Measurements from ENCODE around the gene ADCY6.
A peak's percentile ranks its signal among the peaks of the same experiment; 100 is the strongest.

Gene ADCY6

DNA sequence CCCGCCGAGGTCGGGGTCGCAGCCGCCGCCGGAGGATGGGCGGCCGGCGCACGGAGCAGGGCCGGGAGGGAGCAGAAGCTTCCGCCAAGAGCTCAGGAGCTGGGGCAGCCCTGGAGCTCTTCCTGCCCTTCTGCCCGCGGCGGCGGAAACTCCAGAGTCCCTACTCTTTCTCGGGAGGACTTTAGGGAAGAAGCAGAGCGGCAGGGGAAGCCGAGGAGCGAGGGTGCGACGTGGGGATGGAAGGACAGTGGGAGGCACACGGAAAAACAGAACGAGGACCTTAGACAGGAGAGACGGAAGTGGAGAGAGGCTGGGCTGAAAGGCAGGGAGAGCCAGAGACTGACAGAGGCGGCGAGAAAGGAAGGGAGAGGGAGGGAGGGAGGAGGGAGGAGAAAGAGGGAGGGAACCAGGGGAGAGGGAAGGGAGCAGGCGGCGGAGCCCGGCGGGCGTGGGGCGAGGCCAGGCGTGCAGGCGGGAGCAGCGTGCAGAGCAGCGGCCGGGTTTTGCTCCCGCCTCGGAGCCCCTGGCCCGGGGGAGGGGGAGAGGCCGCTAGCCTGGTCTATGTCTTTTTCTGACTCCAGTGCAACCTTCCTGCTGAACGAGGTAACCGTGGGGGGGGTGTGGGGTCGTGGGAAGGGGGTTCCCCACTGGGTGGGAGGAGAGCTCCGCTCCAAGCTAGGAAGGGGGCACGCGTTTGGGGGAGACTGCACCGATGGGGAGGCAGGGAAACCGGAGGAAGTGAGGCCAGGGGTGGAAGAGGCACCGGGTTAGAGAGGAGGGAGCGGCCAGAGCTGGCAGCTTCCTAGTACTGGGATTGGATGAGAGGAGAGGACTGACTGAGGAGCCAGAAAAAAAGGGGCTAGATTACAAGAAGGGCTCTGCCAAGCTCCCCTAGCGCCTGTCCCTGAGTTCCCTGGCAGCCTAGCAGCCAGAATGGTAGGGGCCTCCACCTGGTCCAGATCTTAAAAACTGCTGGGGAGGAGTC lies 26.5 kb upstream of the ADCY6 start:
- peaks cover 6 to 47% (median 35%) of the 10 kb centered on the region in 5 donors for H3K4me1 ChIP-seq (ENCODE audit: control insufficient read depth in 5 of 5, insufficient read depth in 5 of 5, low read length in 5 of 5)
- H3K4me3 ChIP-seq (ENCODE audit: low read depth in 1 of 5, low read length in 5 of 5) = peak overlapping the region; percentile 70 to 95 (median 88)
- H3K9me3 ChIP-seq (ENCODE audit: control insufficient read depth in 5 of 5, low read length in 5 of 5) = no peaks in the 10 kb centered on the region
- H3K36me3 ChIP-seq (ENCODE audit: control insufficient read depth in 5 of 5, insufficient read depth in 5 of 5, low read length in 5 of 5) = no peaks in the 10 kb centered on the region
- peak overlapping the region; percentile 56 to 90 (median 76) for H3K9ac ChIP-seq (ENCODE audit: low read length in 5 of 5)
- peaks cover 0 to 11% (median 2%) of the 10 kb centered on the region in 5 donors for H3K27me3 ChIP-seq (ENCODE audit: control insufficient read depth in 5 of 5, insufficient read depth in 4 of 5, low read length in 5 of 5)
- peak overlapping the region; percentile 86 for H3K27ac ChIP-seq (ENCODE audit: low read depth, low read length)

GRCh38 chr12:48814262-48815125 lies 25.6 kb upstream of the ADCY6 start:
- H3K4me3 ChIP-seq (ENCODE audit: low read depth in 1 of 5, low read length in 5 of 5) = peak overlapping the region; percentile 70 to 89 (median 77)
- peak overlapping the region; percentile 86 for H3K27ac ChIP-seq (ENCODE audit: low read depth, low read length)
- no peaks in the 10 kb centered on the region for H3K36me3 ChIP-seq (ENCODE audit: control insufficient read depth in 5 of 5, insufficient read depth in 5 of 5, low read length in 5 of 5)
- peaks cover 6 to 47% (median 35%) of the 10 kb centered on the region in 5 donors for H3K4me1 ChIP-seq (ENCODE audit: control insufficient read depth in 5 of 5, insufficient read depth in 5 of 5, low read length in 5 of 5)
- H3K9me3 ChIP-seq (ENCODE audit: control insufficient read depth in 5 of 5, low read length in 5 of 5) = no peaks in the 10 kb centered on the region
- H3K27me3 ChIP-seq (ENCODE audit: control insufficient read depth in 5 of 5, insufficient read depth in 4 of 5, low read length in 5 of 5) = peaks cover 0 to 11% (median 2%) of the 10 kb centered on the region in 5 donors
- peak overlapping the region in 4 of 5 donors; percentile 66 to 90 (median 82) for H3K9ac ChIP-seq (ENCODE audit: low read length in 5 of 5)

GRCh38 chr12:48813465-48814261 lies 24.8 kb upstream of the ADCY6 start:
- H3K36me3 ChIP-seq (ENCODE audit: control insufficient read depth in 5 of 5, insufficient read depth in 5 of 5, low read length in 5 of 5) = no peaks in the 10 kb centered on the region
- H3K27ac ChIP-seq (ENCODE audit: low read depth, low read length) = peak overlapping the region; percentile 57
- H3K9ac ChIP-seq (ENCODE audit: low read length in 5 of 5) = peak overlapping the region in 4 of 5 donors; percentile 61 to 90 (median 82)
- H3K9me3 ChIP-seq (ENCODE audit: control insufficient read depth in 5 of 5, low read length in 5 of 5) = no peaks in the 10 kb centered on the region
- peaks cover 6 to 42% (median 31%) of the 10 kb centered on the region in 5 donors for H3K4me1 ChIP-seq (ENCODE audit: control insufficient read depth in 5 of 5, insufficient read depth in 5 of 5, low read length in 5 of 5)
- peak overlapping the region; percentile 70 to 89 (median 77) for H3K4me3 ChIP-seq (ENCODE audit: low read depth in 1 of 5, low read length in 5 of 5)
- peaks cover 0 to 11% (median 2%) of the 10 kb centered on the region in 5 donors for H3K27me3 ChIP-seq (ENCODE audit: control insufficient read depth in 5 of 5, insufficient read depth in 4 of 5, low read length in 5 of 5)

GRCh38 chr12:48812389-48812788 lies 23.5 kb upstream of the ADCY6 start:
- no peaks in the 10 kb centered on the region for H3K36me3 ChIP-seq (ENCODE audit: control insufficient read depth in 5 of 5, insufficient read depth in 5 of 5, low read length in 5 of 5)
- H3K27me3 ChIP-seq (ENCODE audit: control insufficient read depth in 5 of 5, insufficient read depth in 4 of 5, low read length in 5 of 5) = peaks cover 0 to 5% (median 1%) of the 10 kb centered on the region in 5 donors
- peak overlapping the region in 1 of 5 donors; percentile 20 for H3K9ac ChIP-seq (ENCODE audit: low read length in 5 of 5)
- H3K4me3 ChIP-seq (ENCODE audit: low read depth in 1 of 5, low read length in 5 of 5) = no peak overlapping the region
- H3K9me3 ChIP-seq (ENCODE audit: control insufficient read depth in 5 of 5, low read length in 5 of 5) = no peaks in the 10 kb centered on the region
- H3K4me1 ChIP-seq (ENCODE audit: control insufficient read depth in 5 of 5, insufficient read depth in 5 of 5, low read length in 5 of 5) = peaks cover 3 to 32% (median 22%) of the 10 kb centered on the region in 5 donors
- H3K27ac ChIP-seq (ENCODE audit: low read depth, low read length) = no peak overlapping the region

DNA sequence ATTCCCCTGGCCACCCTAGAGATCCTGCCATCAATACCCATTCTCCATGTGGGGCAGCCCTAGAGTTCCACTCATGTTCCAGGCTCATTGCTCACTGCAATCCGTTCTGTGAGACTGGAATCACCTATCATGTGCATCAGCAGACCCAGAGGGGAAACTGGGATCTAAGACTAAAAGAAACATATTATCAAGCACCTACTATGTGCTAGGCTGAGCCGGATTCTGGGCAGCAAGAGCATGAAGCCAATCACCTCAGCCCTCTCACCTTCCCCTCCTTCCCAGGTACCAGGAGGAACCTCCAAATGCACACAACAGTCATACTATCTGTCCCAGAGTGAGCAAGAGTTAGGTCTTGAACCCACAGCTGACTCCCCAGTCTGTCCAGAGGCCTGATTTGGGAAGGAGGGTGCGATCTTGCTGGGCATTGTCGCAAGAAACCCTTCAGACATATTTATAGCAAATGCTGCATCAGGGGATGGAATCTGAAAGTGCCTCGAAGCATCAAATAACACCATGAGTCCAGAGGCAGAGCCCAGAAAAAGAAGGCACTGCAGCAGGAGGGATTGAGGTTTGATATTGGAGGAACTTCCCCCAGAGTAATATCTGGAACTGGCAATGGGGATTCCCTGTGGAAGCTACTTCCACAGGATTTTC lies 22.7 kb upstream of the ADCY6 start:
- no peaks in the 10 kb centered on the region for H3K36me3 ChIP-seq (ENCODE audit: control insufficient read depth in 5 of 5, insufficient read depth in 5 of 5, low read length in 5 of 5)
- no peak overlapping the region for H3K27ac ChIP-seq (ENCODE audit: low read depth, low read length)
- peaks cover 3 to 32% (median 22%) of the 10 kb centered on the region in 5 donors for H3K4me1 ChIP-seq (ENCODE audit: control insufficient read depth in 5 of 5, insufficient read depth in 5 of 5, low read length in 5 of 5)
- no peak overlapping the region for H3K9ac ChIP-seq (ENCODE audit: low read length in 5 of 5)
- H3K27me3 ChIP-seq (ENCODE audit: control insufficient read depth in 5 of 5, insufficient read depth in 4 of 5, low read length in 5 of 5) = no peaks in the 10 kb centered on the region
- no peak overlapping the region for H3K4me3 ChIP-seq (ENCODE audit: low read depth in 1 of 5, low read length in 5 of 5)
- H3K9me3 ChIP-seq (ENCODE audit: control insufficient read depth in 5 of 5, low read length in 5 of 5) = no peaks in the 10 kb centered on the region

GRCh38 chr12:48810903-48811431 lies 22.1 kb upstream of the ADCY6 start:
- no peak overlapping the region for H3K27ac ChIP-seq (ENCODE audit: low read depth, low read length)
- H3K27me3 ChIP-seq (ENCODE audit: control insufficient read depth in 5 of 5, insufficient read depth in 4 of 5, low read length in 5 of 5) = no peaks in the 10 kb centered on the region
- no peaks in the 10 kb centered on the region for H3K9me3 ChIP-seq (ENCODE audit: control insufficient read depth in 5 of 5, low read length in 5 of 5)
- H3K9ac ChIP-seq (ENCODE audit: low read length in 5 of 5) = no peak overlapping the region
- H3K4me1 ChIP-seq (ENCODE audit: control insufficient read depth in 5 of 5, insufficient read depth in 5 of 5, low read length in 5 of 5) = peaks cover 3 to 26% (median 17%) of the 10 kb centered on the region in 5 donors
- no peak overlapping the region for H3K4me3 ChIP-seq (ENCODE audit: low read depth in 1 of 5, low read length in 5 of 5)
- no peaks in the 10 kb centered on the region for H3K36me3 ChIP-seq (ENCODE audit: control insufficient read depth in 5 of 5, insufficient read depth in 5 of 5, low read length in 5 of 5)

GRCh38 chr12:48807981-48808380 lies 19.1 kb upstream of the ADCY6 start:
- Histone ChIP-seq H3K36me3 (ENCODE audit: control insufficient read depth in 5 of 5, insufficient read depth in 5 of 5, low read length in 5 of 5) (no peaks in the 10 kb centered on the region), H3K9me3 (ENCODE audit: control insufficient read depth in 5 of 5, low read length in 5 of 5) (no peaks in the 10 kb centered on the region), H3K4me1 (ENCODE audit: control insufficient read depth in 5 of 5, insufficient read depth in 5 of 5, low read length in 5 of 5) (no peaks in the 10 kb centered on the region), H3K27ac (ENCODE audit: low read depth, low read length) (no peak overlapping the region), H3K4me3 (ENCODE audit: low read depth in 1 of 5, low read length in 5 of 5) (no peak overlapping the region), H3K9ac (ENCODE audit: low read length in 5 of 5) (no peak overlapping the region), H3K27me3 (ENCODE audit: control insufficient read depth in 5 of 5, insufficient read depth in 4 of 5, low read length in 5 of 5) (no peaks in the 10 kb centered on the region)

DNA sequence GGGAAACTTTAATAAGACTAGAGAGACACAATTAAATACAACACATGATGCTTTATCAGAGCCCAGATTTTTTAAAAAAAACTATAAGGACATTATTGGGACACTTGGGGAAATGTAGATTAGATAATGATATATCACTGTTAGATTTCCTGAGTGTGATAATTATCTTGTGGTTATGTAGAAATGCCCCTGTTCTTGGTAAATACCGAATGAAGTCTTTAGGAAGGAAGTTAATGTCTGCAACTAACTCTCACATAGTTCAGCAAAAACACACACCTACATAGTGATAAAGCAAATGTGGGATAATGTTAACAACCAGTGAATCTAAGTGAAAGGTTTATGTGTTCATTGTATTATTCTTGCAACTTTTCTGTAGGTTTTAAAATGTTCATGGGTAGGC lies 14.8 kb upstream of the ADCY6 start:
- H3K36me3 ChIP-seq (ENCODE audit: control insufficient read depth in 5 of 5, insufficient read depth in 5 of 5, low read length in 5 of 5) = no peaks in the 10 kb centered on the region
- peaks cover 6 to 12% (median 9%) of the 10 kb centered on the region in 5 donors for H3K27me3 ChIP-seq (ENCODE audit: control insufficient read depth in 5 of 5, insufficient read depth in 4 of 5, low read length in 5 of 5)
- H3K4me3 ChIP-seq (ENCODE audit: low read depth in 1 of 5, low read length in 5 of 5) = no peak overlapping the region
- H3K4me1 ChIP-seq (ENCODE audit: control insufficient read depth in 5 of 5, insufficient read depth in 5 of 5, low read length in 5 of 5) = no peaks in the 10 kb centered on the region
- no peak overlapping the region for H3K27ac ChIP-seq (ENCODE audit: low read depth, low read length)
- no peaks in the 10 kb centered on the region for H3K9me3 ChIP-seq (ENCODE audit: control insufficient read depth in 5 of 5, low read length in 5 of 5)
- no peak overlapping the region for H3K9ac ChIP-seq (ENCODE audit: low read length in 5 of 5)

- H3K9me3 ChIP-seq (ENCODE audit: control insufficient read depth in 5 of 5, low read length in 5 of 5) = no peaks in the 10 kb centered on the region
- H3K27me3 ChIP-seq (ENCODE audit: control insufficient read depth in 5 of 5, insufficient read depth in 4 of 5, low read length in 5 of 5) = peaks cover 6 to 12% (median 9%) of the 10 kb centered on the region in 5 donors
- no peak overlapping the region for H3K27ac ChIP-seq (ENCODE audit: low read depth, low read length)
- no peak overlapping the region for H3K4me3 ChIP-seq (ENCODE audit: low read depth in 1 of 5, low read length in 5 of 5)
- no peaks in the 10 kb centered on the region for H3K36me3 ChIP-seq (ENCODE audit: control insufficient read depth in 5 of 5, insufficient read depth in 5 of 5, low read length in 5 of 5)
- no peak overlapping the region for H3K9ac ChIP-seq (ENCODE audit: low read length in 5 of 5)
- peaks cover 0 to under 1% (median 0%) of the 10 kb centered on the region in 5 donors for H3K4me1 ChIP-seq (ENCODE audit: control insufficient read depth in 5 of 5, insufficient read depth in 5 of 5, low read length in 5 of 5)
These were observed 12.1 kb upstream of the ADCY6 start for GRCh38 chr12:48800971-48801370.
